Limb (tissue), 2 donors: ENCODE results near the gene PCCA.
A peak's percentile ranks its signal among the peaks of the same experiment; 100 is the strongest.
"Not testable (repeated sequence)": the region's sequence is repeated elsewhere in the genome, so short reads cannot be mapped to it uniquely, and the experiment has no call there.

Experiments used
- DNase-seq, 2 donors: peaks; one replicate each; pipeline ENCODE4 v3.0.0-alpha.2; 2016; ENCODE audit errors: extremely low spot score in 2 of 2

Gene PCCA

GRCh38 chr13:100097821-100098220, 8.9 kb downstream of the PCCA start:
- no peak for DNase-seq

- no peak for DNase-seq
These were observed 9.7 kb downstream of the PCCA start for GRCh38 chr13:100098445-100099116.

GRCh38 chr13:100099117-100099445, 10.2 kb downstream of the PCCA start:
- DNase-seq: not testable (repeated sequence)

- no peak for DNase-seq
These were observed 11.4 kb downstream of the PCCA start for GRCh38 chr13:100100115-100100879.

- no peak for DNase-seq
These were observed 13.1 kb downstream of the PCCA start for GRCh38 chr13:100102042-100102441.

- DNase-seq: no peak
These were observed 17.1 kb downstream of the PCCA start for GRCh38 chr13:100106005-100106404.

GRCh38 chr13:100106705-100107104, 17.8 kb downstream of the PCCA start:
- DNase-seq: no peak

GRCh38 chr13:100108913-100109507, 20.1 kb downstream of the PCCA start:
- no peak for DNase-seq

- DNase-seq: no peak
These were observed 21.4 kb downstream of the PCCA start for GRCh38 chr13:100110269-100110668.

- no peak for DNase-seq
These were observed 23.4 kb downstream of the PCCA start for GRCh38 chr13:100112186-100112838.

- DNase-seq: no peak
These were observed 26.9 kb downstream of the PCCA start for GRCh38 chr13:100115693-100116254.

- no peak for DNase-seq
These were observed 35.4 kb downstream of the PCCA start for GRCh38 chr13:100124265-100124664.

- DNase-seq: no peak
These were observed 37.1 kb downstream of the PCCA start for GRCh38 chr13:100125946-100126345.

GRCh38 chr13:100128373-100128772, 39.5 kb downstream of the PCCA start:
- no peak for DNase-seq

- no peak for DNase-seq
These were observed 39.9 kb downstream of the PCCA start for GRCh38 chr13:100128838-100129237.

- no peak for DNase-seq
These were observed 40.7 kb downstream of the PCCA start for GRCh38 chr13:100129605-100130004.

GRCh38 chr13:100130092-100130491, 41.2 kb downstream of the PCCA start:
- peak in 1 of 2 donors; percentile 8 for DNase-seq

GRCh38 chr13:100130930-100131511, 42.1 kb downstream of the PCCA start:
- no peak for DNase-seq

- DNase-seq: no peak
These were observed 43.1 kb downstream of the PCCA start for GRCh38 chr13:100131863-100132574.

GRCh38 chr13:100138859-100139491, 50.1 kb downstream of the PCCA start:
- DNase-seq: no peak
